ENCODE data around the gene CAB39.

GRCh38 chr2:230677201-230677946 lies 35.3 kb upstream of the CAB39 start:
- no peak for TF ChIP-seq POLR2A (IDR thresholded peaks at IDR 0.05)
- TF ChIP-seq, protein P1, sequence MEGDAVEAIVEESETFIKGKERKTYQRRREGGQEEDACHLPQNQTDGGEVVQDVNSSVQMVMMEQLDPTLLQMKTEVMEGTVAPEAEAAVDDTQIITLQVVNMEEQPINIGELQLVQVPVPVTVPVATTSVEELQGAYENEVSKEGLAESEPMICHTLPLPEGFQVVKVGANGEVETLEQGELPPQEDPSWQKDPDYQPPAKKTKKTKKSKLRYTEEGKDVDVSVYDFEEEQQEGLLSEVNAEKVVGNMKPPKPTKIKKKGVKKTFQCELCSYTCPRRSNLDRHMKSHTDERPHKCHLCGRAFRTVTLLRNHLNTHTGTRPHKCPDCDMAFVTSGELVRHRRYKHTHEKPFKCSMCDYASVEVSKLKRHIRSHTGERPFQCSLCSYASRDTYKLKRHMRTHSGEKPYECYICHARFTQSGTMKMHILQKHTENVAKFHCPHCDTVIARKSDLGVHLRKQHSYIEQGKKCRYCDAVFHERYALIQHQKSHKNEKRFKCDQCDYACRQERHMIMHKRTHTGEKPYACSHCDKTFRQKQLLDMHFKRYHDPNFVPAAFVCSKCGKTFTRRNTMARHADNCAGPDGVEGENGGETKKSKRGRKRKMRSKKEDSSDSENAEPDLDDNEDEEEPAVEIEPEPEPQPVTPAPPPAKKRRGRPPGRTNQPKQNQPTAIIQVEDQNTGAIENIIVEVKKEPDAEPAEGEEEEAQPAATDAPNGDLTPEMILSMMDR (IDR thresholded peaks at IDR 0.05), result no peak
